Measurements from ENCODE around the gene EPHA7.

Gene EPHA7

GRCh38 chr6:93393554-93394074 is 25.7 kb downstream of the EPHA7 start:
- no peak overlapping the region for H3K14ac ChIP-seq (ENCODE audit: low read length in 2 of 2)
- H2AFZ ChIP-seq (ENCODE audit: low read depth, low read length): no peak overlapping the region
- no peaks in the 10 kb centered on the region for H3K27me3 ChIP-seq (ENCODE audit: control insufficient read depth in 1 of 2, insufficient read depth in 1 of 2, low read length in 2 of 2)
- no peak overlapping the region for H3K23ac ChIP-seq (ENCODE audit: low read length in 2 of 2)
- no peaks in the 10 kb centered on the region for H3K79me1 ChIP-seq (replicated peaks; ENCODE audit: low read length, poor library complexity, severe bottlenecking)
- H3K4me1 ChIP-seq (ENCODE audit: control insufficient read depth, insufficient read depth, low read depth, low read length): no peaks in the 10 kb centered on the region
- no peak for DNase-seq
- no peak overlapping the region for H2BK120ac ChIP-seq (ENCODE audit: low read depth, low read length)
- no peak overlapping the region for H3K27ac ChIP-seq (ENCODE audit: low read length, poor library complexity, severe bottlenecking)
- H2BK12ac ChIP-seq (ENCODE audit: low read length in 2 of 2): no peak overlapping the region
- no peak overlapping the region for H4K91ac ChIP-seq (ENCODE audit: low read length)
- no peak overlapping the region for H4K8ac ChIP-seq (ENCODE audit: low read length)
- no peak overlapping the region for H3K9ac ChIP-seq (ENCODE audit: low read length)
- H2AK5ac ChIP-seq (ENCODE audit: low read length, severe bottlenecking): no peak overlapping the region
- H2BK15ac ChIP-seq (ENCODE audit: low read depth, poor library complexity, severe bottlenecking): no peak overlapping the region
- H3K4me3 ChIP-seq (ENCODE audit: insufficient read depth in 1 of 2, low read depth in 1 of 2, low read length in 2 of 2): no peak overlapping the region
- no peak overlapping the region for H3K18ac ChIP-seq (ENCODE audit: low read depth in 1 of 2, low read length in 2 of 2)
- H2BK5ac ChIP-seq (ENCODE audit: low read depth, low read length, poor library complexity, severe bottlenecking): no peak overlapping the region
- 100% methylated on average over 1 of the region's 3 CpGs for whole genome bisulfite sequencing
- no peaks in the 10 kb centered on the region for H3K36me3 ChIP-seq (ENCODE audit: control insufficient read depth in 1 of 2, insufficient read depth in 2 of 2, low read depth in 1 of 2, low read length in 2 of 2)
- no peaks in the 10 kb centered on the region for H3K9me3 ChIP-seq (ENCODE audit: control insufficient read depth, low read length)
- H3K4ac ChIP-seq (ENCODE audit: low read depth in 1 of 2, low read length in 2 of 2): no peak overlapping the region
- no peak overlapping the region for H3K4me2 ChIP-seq (ENCODE audit: low read length, poor library complexity, severe bottlenecking)

DNA sequence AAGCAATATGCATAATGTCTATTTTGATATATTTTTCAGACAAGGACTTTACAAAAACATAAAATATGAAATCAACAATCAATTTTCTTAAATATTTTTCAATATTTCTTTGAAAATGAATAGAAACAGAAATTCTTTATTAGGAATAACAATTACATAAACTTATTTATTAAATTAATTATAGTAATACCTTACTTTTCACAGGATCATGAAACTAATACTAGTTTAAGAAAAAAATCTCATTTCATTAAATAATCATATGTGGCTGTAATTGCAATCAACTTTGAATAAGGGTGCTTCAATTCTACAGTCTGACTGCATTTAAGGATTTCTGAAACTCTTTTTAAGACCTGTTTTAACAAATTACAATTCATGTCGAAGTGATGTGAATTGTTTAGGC is 26.6 kb downstream of the EPHA7 start:
- Histone ChIP-seq H3K4me3 (ENCODE audit: insufficient read depth in 1 of 2, low read depth in 1 of 2, low read length in 2 of 2) (no peak overlapping the region), H2AFZ (ENCODE audit: low read depth, low read length) (no peak overlapping the region), H4K91ac (ENCODE audit: low read length) (no peak overlapping the region), H3K14ac (ENCODE audit: low read length in 2 of 2) (no peak overlapping the region), H3K27me3 (ENCODE audit: control insufficient read depth in 1 of 2, insufficient read depth in 1 of 2, low read length in 2 of 2) (no peaks in the 10 kb centered on the region), H3K18ac (ENCODE audit: low read depth in 1 of 2, low read length in 2 of 2) (no peak overlapping the region), H3K79me1 (replicated peaks; ENCODE audit: low read length, poor library complexity, severe bottlenecking) (no peaks in the 10 kb centered on the region), H2BK5ac (ENCODE audit: low read depth, low read length, poor library complexity, severe bottlenecking) (no peak overlapping the region), H2BK15ac (ENCODE audit: low read depth, poor library complexity, severe bottlenecking) (no peak overlapping the region), H3K36me3 (ENCODE audit: control insufficient read depth in 1 of 2, insufficient read depth in 2 of 2, low read depth in 1 of 2, low read length in 2 of 2) (no peaks in the 10 kb centered on the region), H3K4ac (ENCODE audit: low read depth in 1 of 2, low read length in 2 of 2) (no peak overlapping the region), H3K23ac (ENCODE audit: low read length in 2 of 2) (no peak overlapping the region), H2BK120ac (ENCODE audit: low read depth, low read length) (no peak overlapping the region), H3K4me1 (ENCODE audit: control insufficient read depth, insufficient read depth, low read depth, low read length) (no peaks in the 10 kb centered on the region), H3K27ac (ENCODE audit: low read length, poor library complexity, severe bottlenecking) (no peak overlapping the region), H3K4me2 (ENCODE audit: low read length, poor library complexity, severe bottlenecking) (no peak overlapping the region), H3K9me3 (ENCODE audit: control insufficient read depth, low read length) (no peaks in the 10 kb centered on the region), H2AK5ac (ENCODE audit: low read length, severe bottlenecking) (no peak overlapping the region), H4K8ac (ENCODE audit: low read length) (no peak overlapping the region), H2BK12ac (ENCODE audit: low read length in 2 of 2) (no peak overlapping the region), H3K9ac (ENCODE audit: low read length) (no peak overlapping the region)
- DNase-seq: no peak
- WGBS: no CpG with 5 or more reads among the region's 1 CpG

DNA sequence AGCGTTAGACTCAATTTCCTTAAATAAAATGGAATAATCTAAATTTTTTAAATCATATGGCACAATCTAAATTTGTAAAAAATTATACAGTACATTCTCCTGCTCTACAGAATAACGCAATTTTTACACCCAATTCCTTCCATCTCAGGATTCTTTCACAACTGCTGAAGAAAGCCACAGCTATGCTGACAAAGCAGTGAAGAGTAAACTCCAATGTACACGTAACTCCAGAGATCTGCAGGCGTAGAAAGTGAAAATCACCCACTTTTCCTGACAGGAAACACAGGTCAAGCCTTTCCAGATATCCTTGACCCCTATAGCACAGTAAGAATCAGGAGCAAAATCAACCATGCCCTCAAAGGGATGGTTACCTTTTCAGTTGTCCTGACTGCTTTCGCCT is 27.4 kb downstream of the EPHA7 start:
- Histone ChIP-seq H4K91ac (ENCODE audit: low read length) (no peak overlapping the region), H3K9me3 (ENCODE audit: control insufficient read depth, low read length) (no peaks in the 10 kb centered on the region), H3K18ac (ENCODE audit: low read depth in 1 of 2, low read length in 2 of 2) (no peak overlapping the region), H3K4me3 (ENCODE audit: insufficient read depth in 1 of 2, low read depth in 1 of 2, low read length in 2 of 2) (no peak overlapping the region), H3K9ac (ENCODE audit: low read length) (no peak overlapping the region), H3K27me3 (ENCODE audit: control insufficient read depth in 1 of 2, insufficient read depth in 1 of 2, low read length in 2 of 2) (no peaks in the 10 kb centered on the region), H3K4me1 (ENCODE audit: control insufficient read depth, insufficient read depth, low read depth, low read length) (no peaks in the 10 kb centered on the region), H3K14ac (ENCODE audit: low read length in 2 of 2) (no peak overlapping the region), H3K23ac (ENCODE audit: low read length in 2 of 2) (no peak overlapping the region), H2BK12ac (ENCODE audit: low read length in 2 of 2) (no peak overlapping the region), H2AK5ac (ENCODE audit: low read length, severe bottlenecking) (no peak overlapping the region), H3K79me1 (replicated peaks; ENCODE audit: low read length, poor library complexity, severe bottlenecking) (no peaks in the 10 kb centered on the region), H2BK15ac (ENCODE audit: low read depth, poor library complexity, severe bottlenecking) (no peak overlapping the region), H3K4ac (ENCODE audit: low read depth in 1 of 2, low read length in 2 of 2) (no peak overlapping the region), H2BK120ac (ENCODE audit: low read depth, low read length) (no peak overlapping the region), H3K4me2 (ENCODE audit: low read length, poor library complexity, severe bottlenecking) (peak overlapping the region; percentile 0), H3K36me3 (ENCODE audit: control insufficient read depth in 1 of 2, insufficient read depth in 2 of 2, low read depth in 1 of 2, low read length in 2 of 2) (no peaks in the 10 kb centered on the region), H3K27ac (ENCODE audit: low read length, poor library complexity, severe bottlenecking) (peak overlapping the region; percentile 1), H4K8ac (ENCODE audit: low read length) (no peak overlapping the region), H2AFZ (ENCODE audit: low read depth, low read length) (no peak overlapping the region), H2BK5ac (ENCODE audit: low read depth, low read length, poor library complexity, severe bottlenecking) (no peak overlapping the region)
- 36% methylated on average over 4 of the region's 5 CpGs for WGBS
- DNase-seq: peak; percentile 75

- DNase-seq: no peak
- H3K14ac ChIP-seq (ENCODE audit: low read length in 2 of 2): no peak overlapping the region
- H4K8ac ChIP-seq (ENCODE audit: low read length): no peak overlapping the region
These were observed 30.2 kb downstream of the EPHA7 start for GRCh38 chr6:93389192-93389591.

More at GRCh38 chr6:93389192-93389591, 30.2 kb downstream of the EPHA7 start:
- H3K36me3 ChIP-seq (ENCODE audit: control insufficient read depth in 1 of 2, insufficient read depth in 2 of 2, low read depth in 1 of 2, low read length in 2 of 2): peaks cover 0 to 6% of the 10 kb centered on the region in 2 experiments
- H3K27ac ChIP-seq (ENCODE audit: low read length, poor library complexity, severe bottlenecking): no peak overlapping the region
- no peak overlapping the region for H2AK5ac ChIP-seq (ENCODE audit: low read length, severe bottlenecking)
- no peak overlapping the region for H3K4me2 ChIP-seq (ENCODE audit: low read length, poor library complexity, severe bottlenecking)
- WGBS: 85% methylated on average over 2 of the region's 4 CpGs
- H3K27me3 ChIP-seq (ENCODE audit: control insufficient read depth in 1 of 2, insufficient read depth in 1 of 2, low read length in 2 of 2): no peaks in the 10 kb centered on the region
- H2BK15ac ChIP-seq (ENCODE audit: low read depth, poor library complexity, severe bottlenecking): no peak overlapping the region
- H4K91ac ChIP-seq (ENCODE audit: low read length): no peak overlapping the region
- H3K79me1 ChIP-seq (replicated peaks; ENCODE audit: low read length, poor library complexity, severe bottlenecking): no peaks in the 10 kb centered on the region
- H2BK12ac ChIP-seq (ENCODE audit: low read length in 2 of 2): no peak overlapping the region
- no peak overlapping the region for H2BK120ac ChIP-seq (ENCODE audit: low read depth, low read length)
- no peak overlapping the region for H2BK5ac ChIP-seq (ENCODE audit: low read depth, low read length, poor library complexity, severe bottlenecking)
- no peak overlapping the region for H3K23ac ChIP-seq (ENCODE audit: low read length in 2 of 2)
- no peaks in the 10 kb centered on the region for H3K9me3 ChIP-seq (ENCODE audit: control insufficient read depth, low read length)
- no peak overlapping the region for H3K9ac ChIP-seq (ENCODE audit: low read length)
- no peak overlapping the region for H3K4me3 ChIP-seq (ENCODE audit: insufficient read depth in 1 of 2, low read depth in 1 of 2, low read length in 2 of 2)
- H3K18ac ChIP-seq (ENCODE audit: low read depth in 1 of 2, low read length in 2 of 2): no peak overlapping the region
- no peak overlapping the region for H2AFZ ChIP-seq (ENCODE audit: low read depth, low read length)
- no peak overlapping the region for H3K4ac ChIP-seq (ENCODE audit: low read depth in 1 of 2, low read length in 2 of 2)
- peaks cover 2% of the 10 kb centered on the region for H3K4me1 ChIP-seq (ENCODE audit: control insufficient read depth, insufficient read depth, low read depth, low read length)
